ENCODE measurements around the gene FYTTD1.
"Not testable (repeated sequence)": the region's sequence is repeated elsewhere in the genome, so short reads cannot be mapped to it uniquely, and the experiment has no call there.

Gene FYTTD1

DNA sequence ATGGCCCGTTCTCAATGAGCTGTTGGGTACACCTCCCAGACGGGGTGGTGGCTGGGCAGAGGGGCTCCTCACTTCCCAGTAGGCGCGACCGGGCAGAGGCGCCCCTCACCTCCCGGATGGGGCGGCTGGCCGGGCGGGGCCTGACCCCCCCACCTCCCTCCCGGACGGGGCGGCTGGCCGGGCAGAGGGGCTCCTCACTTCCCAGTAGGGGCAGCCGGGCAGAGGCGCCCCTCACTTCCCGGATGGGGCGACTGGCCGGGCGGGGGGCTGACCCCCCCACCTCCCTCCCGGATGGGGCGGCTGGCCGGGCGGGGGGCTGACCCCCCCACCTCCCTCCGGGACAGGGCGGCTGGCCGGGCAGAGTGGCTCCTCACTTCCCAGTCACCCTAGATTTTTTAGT lies 18.2 kb upstream of the FYTTD1 start:
- not testable (repeated sequence) for H2AFZ ChIP-seq (ENCODE audit: low read depth, low read length); H3K14ac ChIP-seq (ENCODE audit: low read length in 2 of 2); H3K18ac ChIP-seq (ENCODE audit: low read depth in 1 of 2, low read length in 2 of 2); H3K9me3 ChIP-seq (ENCODE audit: control insufficient read depth, low read length); H3K36me3 ChIP-seq (ENCODE audit: control insufficient read depth in 1 of 2, insufficient read depth in 2 of 2, low read depth in 1 of 2, low read length in 2 of 2); H3K4me3 ChIP-seq (ENCODE audit: insufficient read depth in 1 of 2, low read depth in 1 of 2, low read length in 2 of 2); H2BK5ac ChIP-seq (ENCODE audit: low read depth, low read length, poor library complexity, severe bottlenecking); H2BK12ac ChIP-seq (ENCODE audit: low read length in 2 of 2); DNase-seq; H4K8ac ChIP-seq (ENCODE audit: low read length); H2BK120ac ChIP-seq (ENCODE audit: low read depth, low read length); H3K4ac ChIP-seq (ENCODE audit: low read depth in 1 of 2, low read length in 2 of 2); H3K23ac ChIP-seq (ENCODE audit: low read length in 2 of 2); H2AK5ac ChIP-seq (ENCODE audit: low read length, severe bottlenecking); H3K27ac ChIP-seq (ENCODE audit: low read length, poor library complexity, severe bottlenecking); H3K9ac ChIP-seq (ENCODE audit: low read length); H3K4me1 ChIP-seq (ENCODE audit: control insufficient read depth, insufficient read depth, low read depth, low read length); H3K27me3 ChIP-seq (ENCODE audit: control insufficient read depth in 1 of 2, insufficient read depth in 1 of 2, low read length in 2 of 2); H4K91ac ChIP-seq (ENCODE audit: low read length); H3K4me2 ChIP-seq (ENCODE audit: low read length, poor library complexity, severe bottlenecking); H2BK15ac ChIP-seq (ENCODE audit: low read depth, poor library complexity, severe bottlenecking)
- H3K79me1 ChIP-seq (replicated peaks; ENCODE audit: low read length, poor library complexity, severe bottlenecking) = peaks cover 18% of the 10 kb centered on the region
- 100% methylated on average over 6 of the region's 27 CpGs for WGBS

DNA sequence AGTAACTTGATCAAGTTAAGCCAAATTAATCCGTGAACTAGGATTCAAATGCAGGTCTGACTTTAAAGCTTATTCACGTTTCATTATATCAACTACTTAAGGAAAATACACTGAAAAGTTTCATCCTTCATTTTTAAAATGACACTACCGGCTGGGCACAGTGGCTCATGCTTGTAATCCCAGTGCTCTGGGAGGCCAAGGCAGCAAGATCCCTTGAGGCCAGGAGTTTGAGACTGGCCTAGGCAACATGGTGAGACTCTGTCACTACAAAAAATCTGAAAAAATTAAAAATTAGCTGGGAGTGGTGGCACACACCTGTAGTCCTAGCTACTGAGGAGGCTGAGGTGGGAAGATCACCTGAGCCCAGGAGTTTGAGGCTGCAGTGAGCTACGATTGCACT lies 16.6 kb upstream of the FYTTD1 start:
- Histone ChIP-seq H2BK5ac (ENCODE audit: low read depth, low read length, poor library complexity, severe bottlenecking) (no peak overlapping the region), H3K4me2 (ENCODE audit: low read length, poor library complexity, severe bottlenecking) (no peak overlapping the region), H3K79me1 (replicated peaks; ENCODE audit: low read length, poor library complexity, severe bottlenecking) (peaks cover 15% of the 10 kb centered on the region), H4K91ac (ENCODE audit: low read length) (no peak overlapping the region), H2BK15ac (ENCODE audit: low read depth, poor library complexity, severe bottlenecking) (no peak overlapping the region), H3K9ac (ENCODE audit: low read length) (no peak overlapping the region), H3K4ac (ENCODE audit: low read depth in 1 of 2, low read length in 2 of 2) (no peak overlapping the region), H2AK5ac (ENCODE audit: low read length, severe bottlenecking) (no peak overlapping the region), H3K23ac (ENCODE audit: low read length in 2 of 2) (no peak overlapping the region), H3K14ac (ENCODE audit: low read length in 2 of 2) (no peak overlapping the region), H3K27ac (ENCODE audit: low read length, poor library complexity, severe bottlenecking) (no peak overlapping the region), H3K18ac (ENCODE audit: low read depth in 1 of 2, low read length in 2 of 2) (no peak overlapping the region), H3K27me3 (ENCODE audit: control insufficient read depth in 1 of 2, insufficient read depth in 1 of 2, low read length in 2 of 2) (no peaks in the 10 kb centered on the region), H3K9me3 (ENCODE audit: control insufficient read depth, low read length) (no peaks in the 10 kb centered on the region), H3K36me3 (ENCODE audit: control insufficient read depth in 1 of 2, insufficient read depth in 2 of 2, low read depth in 1 of 2, low read length in 2 of 2) (peaks cover 0 to 2% of the 10 kb centered on the region in 2 experiments), H3K4me1 (ENCODE audit: control insufficient read depth, insufficient read depth, low read depth, low read length) (peaks cover 7% of the 10 kb centered on the region), H2BK12ac (ENCODE audit: low read length in 2 of 2) (no peak overlapping the region), H4K8ac (ENCODE audit: low read length) (no peak overlapping the region), H2BK120ac (ENCODE audit: low read depth, low read length) (no peak overlapping the region), H2AFZ (ENCODE audit: low read depth, low read length) (no peak overlapping the region), H3K4me3 (ENCODE audit: insufficient read depth in 1 of 2, low read depth in 1 of 2, low read length in 2 of 2) (no peak overlapping the region)
- no peak for DNase-seq
- 98% methylated on average over 3 of the region's 4 CpGs for WGBS

DNA sequence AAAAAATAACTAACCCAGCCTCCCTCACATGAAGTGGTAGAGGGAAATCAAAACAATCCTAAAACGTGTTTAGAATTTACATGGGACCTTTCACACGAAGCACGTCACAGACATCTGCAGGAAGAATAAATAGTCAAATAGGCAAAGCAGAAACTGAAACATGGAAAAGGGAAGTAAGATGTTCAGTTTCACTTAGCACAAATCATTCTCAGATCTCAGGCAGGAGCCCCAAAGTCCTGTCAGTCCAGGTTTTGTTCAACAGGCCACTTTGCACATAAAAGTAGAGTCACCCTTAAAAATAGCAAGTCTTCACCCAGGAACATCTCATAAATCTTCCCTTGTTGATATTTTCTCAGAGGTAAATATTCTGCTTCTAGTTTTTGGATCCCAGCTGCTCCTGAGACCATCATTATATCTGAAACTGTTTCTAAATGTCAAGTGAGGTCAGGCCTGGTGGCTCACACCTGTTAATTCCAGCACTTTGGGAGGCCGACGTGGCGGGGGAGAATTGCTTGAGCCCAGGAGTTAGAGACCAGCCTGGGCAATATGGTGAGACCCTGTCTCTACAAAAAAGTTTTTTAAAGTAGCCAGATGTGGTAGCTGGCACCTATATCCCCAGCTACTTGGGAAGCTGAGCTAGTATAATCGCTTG lies 14.9 kb upstream of the FYTTD1 start:
- no peak for DNase-seq
- H3K4me1 ChIP-seq (ENCODE audit: control insufficient read depth, insufficient read depth, low read depth, low read length) = peaks cover 7% of the 10 kb centered on the region
- no peak overlapping the region for H3K4ac ChIP-seq (ENCODE audit: low read depth in 1 of 2, low read length in 2 of 2)
- no peak overlapping the region for H4K91ac ChIP-seq (ENCODE audit: low read length)
- no peak overlapping the region for H2BK5ac ChIP-seq (ENCODE audit: low read depth, low read length, poor library complexity, severe bottlenecking)
- no peak overlapping the region for H3K23ac ChIP-seq (ENCODE audit: low read length in 2 of 2)
- H3K27ac ChIP-seq (ENCODE audit: low read length, poor library complexity, severe bottlenecking) = no peak overlapping the region
- H3K27me3 ChIP-seq (ENCODE audit: control insufficient read depth in 1 of 2, insufficient read depth in 1 of 2, low read length in 2 of 2) = no peaks in the 10 kb centered on the region
- no peak overlapping the region for H2BK12ac ChIP-seq (ENCODE audit: low read length in 2 of 2)
- H3K4me3 ChIP-seq (ENCODE audit: insufficient read depth in 1 of 2, low read depth in 1 of 2, low read length in 2 of 2) = no peak overlapping the region
- H2BK120ac ChIP-seq (ENCODE audit: low read depth, low read length) = no peak overlapping the region
- peaks cover 0 to 2% of the 10 kb centered on the region in 2 experiments for H3K36me3 ChIP-seq (ENCODE audit: control insufficient read depth in 1 of 2, insufficient read depth in 2 of 2, low read depth in 1 of 2, low read length in 2 of 2)
- H3K9me3 ChIP-seq (ENCODE audit: control insufficient read depth, low read length) = no peaks in the 10 kb centered on the region
- no peak overlapping the region for H2AFZ ChIP-seq (ENCODE audit: low read depth, low read length)
- WGBS = 87% methylated on average over 7 of the region's 7 CpGs
- H2BK15ac ChIP-seq (ENCODE audit: low read depth, poor library complexity, severe bottlenecking) = no peak overlapping the region
- H3K18ac ChIP-seq (ENCODE audit: low read depth in 1 of 2, low read length in 2 of 2) = no peak overlapping the region
- no peak overlapping the region for H2AK5ac ChIP-seq (ENCODE audit: low read length, severe bottlenecking)
- H3K79me1 ChIP-seq (replicated peaks; ENCODE audit: low read length, poor library complexity, severe bottlenecking) = peaks cover 12% of the 10 kb centered on the region
- no peak overlapping the region for H4K8ac ChIP-seq (ENCODE audit: low read length)
- H3K14ac ChIP-seq (ENCODE audit: low read length in 2 of 2) = no peak overlapping the region
- no peak overlapping the region for H3K9ac ChIP-seq (ENCODE audit: low read length)
- no peak overlapping the region for H3K4me2 ChIP-seq (ENCODE audit: low read length, poor library complexity, severe bottlenecking)

DNA sequence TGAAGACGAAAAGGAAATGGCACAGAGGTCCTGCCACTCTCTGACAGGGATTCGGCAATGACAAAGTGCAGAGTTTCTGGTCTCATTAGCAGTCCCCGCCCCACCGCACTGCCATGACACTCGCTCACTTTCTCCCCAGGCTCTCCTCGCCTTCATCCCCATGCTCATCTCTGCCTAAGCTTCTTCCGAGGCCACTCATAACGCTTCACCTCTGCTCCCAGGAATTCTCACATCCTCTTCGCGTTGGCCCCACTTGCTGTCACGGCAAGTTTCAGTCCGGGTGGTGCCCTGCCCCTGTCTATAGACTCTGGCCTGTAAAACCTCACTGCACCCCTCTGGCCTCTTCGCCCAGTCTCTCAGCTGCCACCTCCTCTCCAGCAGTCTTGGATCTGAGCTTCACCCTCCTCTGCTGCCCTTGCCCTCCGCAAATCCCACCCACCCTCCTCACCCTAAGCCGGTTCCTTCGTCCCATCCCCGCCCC lies 13.6 kb upstream of the FYTTD1 start:
- DNase-seq = peak; percentile 47
- Histone ChIP-seq H4K91ac (ENCODE audit: low read length) (no peak overlapping the region), H2BK5ac (ENCODE audit: low read depth, low read length, poor library complexity, severe bottlenecking) (no peak overlapping the region), H3K4me3 (ENCODE audit: insufficient read depth in 1 of 2, low read depth in 1 of 2, low read length in 2 of 2) (peak overlapping the region; percentile 89 to 99), H3K18ac (ENCODE audit: low read depth in 1 of 2, low read length in 2 of 2) (peak overlapping the region in 1 of 2 experiments; percentile 4), H3K4ac (ENCODE audit: low read depth in 1 of 2, low read length in 2 of 2) (no peak overlapping the region), H3K79me1 (replicated peaks; ENCODE audit: low read length, poor library complexity, severe bottlenecking) (peaks cover 12% of the 10 kb centered on the region), H3K27me3 (ENCODE audit: control insufficient read depth in 1 of 2, insufficient read depth in 1 of 2, low read length in 2 of 2) (no peaks in the 10 kb centered on the region), H2BK120ac (ENCODE audit: low read depth, low read length) (no peak overlapping the region), H3K14ac (ENCODE audit: low read length in 2 of 2) (no peak overlapping the region), H3K4me1 (ENCODE audit: control insufficient read depth, insufficient read depth, low read depth, low read length) (peaks cover 7% of the 10 kb centered on the region), H3K9ac (ENCODE audit: low read length) (peak overlapping the region; percentile 88), H2BK12ac (ENCODE audit: low read length in 2 of 2) (no peak overlapping the region), H3K4me2 (ENCODE audit: low read length, poor library complexity, severe bottlenecking) (peak overlapping the region; percentile 95), H3K27ac (ENCODE audit: low read length, poor library complexity, severe bottlenecking) (no peak overlapping the region), H3K23ac (ENCODE audit: low read length in 2 of 2) (no peak overlapping the region), H3K36me3 (ENCODE audit: control insufficient read depth in 1 of 2, insufficient read depth in 2 of 2, low read depth in 1 of 2, low read length in 2 of 2) (peaks cover 0 to 2% of the 10 kb centered on the region in 2 experiments), H4K8ac (ENCODE audit: low read length) (no peak overlapping the region), H3K9me3 (ENCODE audit: control insufficient read depth, low read length) (no peaks in the 10 kb centered on the region), H2AFZ (ENCODE audit: low read depth, low read length) (peak overlapping the region; percentile 97), H2BK15ac (ENCODE audit: low read depth, poor library complexity, severe bottlenecking) (no peak overlapping the region), H2AK5ac (ENCODE audit: low read length, severe bottlenecking) (no peak overlapping the region)
- WGBS = 1% methylated on average over 17 of the region's 17 CpGs
